CD14-positive monocyte (primary cell): Measurements from ENCODE around the gene HERC2. TPM values are rescaled to one million over a fixed set of nuclear protein-coding genes. Genes with fewer than 3 reads are reported as not detected.
A peak's percentile ranks its signal among the peaks of the same experiment; 100 is the strongest.

ENCODE experiments used
- DNase-seq, 3 donors: peaks; one replicate each; pipeline ENCODE4 v3.0.0-alpha.2; 2011 to 2022
- H2AFZ ChIP-seq: 2 replicates; pipeline ENCODE4 v1.6.0; 2012; ENCODE audit warnings: mild to moderate bottlenecking, low read depth, low read length, inconsistent platforms; ENCODE audit not compliant: insufficient read depth, poor library complexity, severe bottlenecking
- H3K27ac ChIP-seq, 2 donors: 1 replicate in 1 of 2; 2 replicates in 1 of 2; pipeline ENCODE4 v1.5.1; 2012 to 2013; ENCODE audit warnings: low read length in 2 of 2, control low read depth in 1 of 2, inconsistent platforms in 1 of 2, low read depth in 1 of 2, mild to moderate bottlenecking in 1 of 2
- H3K27me3 ChIP-seq, 2 donors: one replicate each; pipeline versions ENCODE4 v1.6.0 to v1.6.1; 2011 to 2013; ENCODE audit warnings: low read length in 2 of 2; ENCODE audit not compliant: control insufficient read depth in 2 of 2, insufficient read depth in 2 of 2
- H3K36me3 ChIP-seq, 2 donors: replicated peaks in 1 of 2; 1 replicate in 1 of 2; 2 replicates in 1 of 2; pipeline versions ENCODE4 v1.5.1 to v1.6.1; 2012 to 2013; ENCODE audit warnings: low read length in 2 of 2, control low read depth in 1 of 2, inconsistent platforms in 1 of 2, mild to moderate bottlenecking in 1 of 2; ENCODE audit not compliant: insufficient read depth in 2 of 2, control insufficient read depth in 1 of 2
- H3K4me1 ChIP-seq, 2 donors: 1 replicate in 1 of 2; 2 replicates in 1 of 2; pipeline versions ENCODE4 v1.5.1 to v1.6.1; 2012 to 2013; ENCODE audit warnings: low read length in 2 of 2, control low read depth in 1 of 2, inconsistent platforms in 1 of 2, mild to moderate bottlenecking in 1 of 2, moderate library complexity in 1 of 2; ENCODE audit not compliant: insufficient read depth in 2 of 2, control insufficient read depth in 1 of 2
- H3K4me2 ChIP-seq: replicated peaks from 2 replicates; pipeline ENCODE3; 2012; ENCODE audit warnings: low read length, moderate library complexity, mild to moderate bottlenecking; ENCODE audit not compliant: poor library complexity, severe bottlenecking; ENCODE audit errors: extremely low read depth
- H3K4me3 ChIP-seq, 3 experiments: fragments of 200-600 bp in 1 of 3; sonication (generic) in 1 of 3; replicated peaks in 1 of 3; 1 replicate in 2 of 3; 2 replicates in 1 of 3; pipeline ENCODE4 v1.5.1; 2011 to 2013; ENCODE audit warnings: low read length in 3 of 3, mild to moderate bottlenecking in 3 of 3, control low read depth in 2 of 3, low read depth in 2 of 3, inconsistent platforms in 1 of 3, moderate library complexity in 1 of 3
- H3K79me2 ChIP-seq: 2 replicates; pipeline ENCODE4 v1.6.0; 2012; ENCODE audit warnings: mild to moderate bottlenecking, control low read depth, inconsistent platforms, low read length, moderate library complexity; ENCODE audit not compliant: insufficient read depth
- H3K9ac ChIP-seq: 2 replicates; pipeline ENCODE4 v1.6.0; 2017; ENCODE audit warnings: low read length, mild to moderate bottlenecking; ENCODE audit not compliant: insufficient read depth, poor library complexity, severe bottlenecking
- H3K9me3 ChIP-seq, 2 donors: replicated peaks in 1 of 2; 1 replicate in 1 of 2; 2 replicates in 1 of 2; pipeline versions ENCODE4 v1.5.1 to v1.6.1; 2012 to 2013; ENCODE audit warnings: low read length in 2 of 2, control low read depth in 1 of 2; ENCODE audit not compliant: control insufficient read depth in 1 of 2, insufficient read depth in 1 of 2
- H4K20me1 ChIP-seq: 2 replicates; pipeline ENCODE4 v1.6.0; 2012; ENCODE audit warnings: mild to moderate bottlenecking, low read length, control low read depth, moderate library complexity; ENCODE audit not compliant: insufficient read depth
- H3K27ac Mint-ChIP-seq, 7 donors: one replicate each; pipeline ENCODE4 v1.8.0; 2020; ENCODE audit warnings: mild to moderate bottlenecking in 7 of 7, mixed read lengths in 7 of 7, moderate library complexity in 6 of 7, inconsistent platforms in 2 of 7
- H3K27me3 Mint-ChIP-seq, 3 donors: one replicate each; pipeline ENCODE4 v1.8.0; 2021 to 2022; ENCODE audit warnings: low read depth in 3 of 3, mild to moderate bottlenecking in 3 of 3, mixed read lengths in 3 of 3, moderate library complexity in 3 of 3, inconsistent platforms in 1 of 3
- H3K36me3 Mint-ChIP-seq, 2 donors: one replicate each; pipeline ENCODE4 v1.8.0; 2020; ENCODE audit warnings: mixed read lengths in 2 of 2, inconsistent platforms in 1 of 2, mild to moderate bottlenecking in 1 of 2
- H3K4me1 Mint-ChIP-seq: one replicate; pipeline ENCODE4 v1.8.0; 2020; ENCODE audit warnings: mild to moderate bottlenecking, mixed read lengths
- H3K4me3 Mint-ChIP-seq, 2 donors: one replicate each; pipeline ENCODE4 v1.8.0; 2020; ENCODE audit warnings: mild to moderate bottlenecking in 2 of 2, mixed read lengths in 2 of 2, moderate library complexity in 1 of 2
- H3K9me3 Mint-ChIP-seq, 7 donors: one replicate each; pipeline ENCODE4 v1.8.0; 2020 to 2022; ENCODE audit warnings: mixed read lengths in 7 of 7, mild to moderate bottlenecking in 6 of 7, moderate library complexity in 6 of 7, inconsistent platforms in 2 of 7
- WGBS: methylation state at CpG from one replicate; pipeline ENCODE4 v1.1.5; 2013; ENCODE audit warnings: missing lambda C conversion rate; ENCODE audit not compliant: insufficient coverage; 5-methylcytosine and 5-hydroxymethylcytosine counted together
- intact Hi-C, 2 donors: fragments of 100-400 bp; cut with micrococcal nuclease; formaldehyde crosslinking; loops; one replicate each; pipeline versions ENCODE4 v1.15.0 to v1.15.1; 2023
- polyA plus RNA-seq, 3 donors: library from polyadenylated mRNA; depleted of rRNA in 1 of 3; unstranded in 2 of 3; stranded (reverse) in 1 of 3; fragments of 300-500 nt in 2 of 3; fragments of >200 nt in 1 of 3; fragmentation: Illumina TruSeq in 2 of 3; gene quantifications; 1 replicate in 2 of 3; 2 replicates in 1 of 3; pipeline ENCODE4 v1.2.3, GENCODE V29; 2012 to 2021
- TF ChIP-seq, protein P1 (sequence below): fragments of 200-600 bp; IDR thresholded peaks from one replicate; pipeline ENCODE4 v1.8.0; 2022; ENCODE audit warnings: antibody characterized with exemption, mild to moderate bottlenecking

Gene HERC2
- polyA plus RNA-seq, 3 donors: 3.1 to 9.0 (median 4.7) TPM

- H3K27me3 ChIP-seq: peaks cover 8 to 52% of the 10 kb centered on the region in 2 donors
These were observed 216.7 kb downstream of the HERC2 start for GRCh38 chr15:28105224-28105791.

GRCh38 chr15:28104326-28104725, 217.7 kb downstream of the HERC2 start:
- H4K20me1 ChIP-seq: no peaks in the 10 kb centered on the region
- H3K4me3 Mint-ChIP-seq: peak overlapping the region in 1 of 2 donors; percentile 24
- no peak overlapping the region for H3K27ac Mint-ChIP-seq
- H3K27ac ChIP-seq: no peak overlapping the region
- peaks cover 0 to 17% of the 10 kb centered on the region in 2 donors for H3K4me1 ChIP-seq
- H3K9me3 ChIP-seq: peaks cover 9 to 25% of the 10 kb centered on the region in 2 donors
- H3K4me2 ChIP-seq: no peak overlapping the region
- peaks cover 3 to 29% (median 13%) of the 10 kb centered on the region in 7 donors for H3K9me3 Mint-ChIP-seq
- no peak overlapping the region for H3K9ac ChIP-seq
- peaks cover 0 to 4% of the 10 kb centered on the region in 2 donors for H3K36me3 Mint-ChIP-seq
- no peaks in the 10 kb centered on the region for H3K79me2 ChIP-seq
- H3K27me3 Mint-ChIP-seq: peaks cover 50 to 74% (median 57%) of the 10 kb centered on the region in 3 donors
- H3K4me3 ChIP-seq: no peak overlapping the region
- no peaks in the 10 kb centered on the region for H3K36me3 ChIP-seq
- intact Hi-C loops: no loop called here
- peaks cover 14% of the 10 kb centered on the region for H3K4me1 Mint-ChIP-seq
- no peak for DNase-seq
- 94% methylated on average over 10 of the region's 10 CpGs for WGBS
- TF ChIP-seq, protein P1, sequence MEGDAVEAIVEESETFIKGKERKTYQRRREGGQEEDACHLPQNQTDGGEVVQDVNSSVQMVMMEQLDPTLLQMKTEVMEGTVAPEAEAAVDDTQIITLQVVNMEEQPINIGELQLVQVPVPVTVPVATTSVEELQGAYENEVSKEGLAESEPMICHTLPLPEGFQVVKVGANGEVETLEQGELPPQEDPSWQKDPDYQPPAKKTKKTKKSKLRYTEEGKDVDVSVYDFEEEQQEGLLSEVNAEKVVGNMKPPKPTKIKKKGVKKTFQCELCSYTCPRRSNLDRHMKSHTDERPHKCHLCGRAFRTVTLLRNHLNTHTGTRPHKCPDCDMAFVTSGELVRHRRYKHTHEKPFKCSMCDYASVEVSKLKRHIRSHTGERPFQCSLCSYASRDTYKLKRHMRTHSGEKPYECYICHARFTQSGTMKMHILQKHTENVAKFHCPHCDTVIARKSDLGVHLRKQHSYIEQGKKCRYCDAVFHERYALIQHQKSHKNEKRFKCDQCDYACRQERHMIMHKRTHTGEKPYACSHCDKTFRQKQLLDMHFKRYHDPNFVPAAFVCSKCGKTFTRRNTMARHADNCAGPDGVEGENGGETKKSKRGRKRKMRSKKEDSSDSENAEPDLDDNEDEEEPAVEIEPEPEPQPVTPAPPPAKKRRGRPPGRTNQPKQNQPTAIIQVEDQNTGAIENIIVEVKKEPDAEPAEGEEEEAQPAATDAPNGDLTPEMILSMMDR: no peak
- no peak overlapping the region for H2AFZ ChIP-seq
- peaks cover 17 to 62% of the 10 kb centered on the region in 2 donors for H3K27me3 ChIP-seq

More at GRCh38 chr15:28105224-28105791, 216.7 kb downstream of the HERC2 start:
- no peak for DNase-seq
- TF ChIP-seq, protein P1: no peak
- no peaks in the 10 kb centered on the region for H4K20me1 ChIP-seq
- Mint-ChIP-seq H3K9me3 (peaks cover 3 to 28% (median 11%) of the 10 kb centered on the region in 7 donors), H3K4me1 (peaks cover 8% of the 10 kb centered on the region), H3K36me3 (no peaks in the 10 kb centered on the region), H3K4me3 (peak overlapping the region in 1 of 2 donors; percentile 72), H3K27ac (no peak overlapping the region), H3K27me3 (peaks cover 43 to 66% (median 52%) of the 10 kb centered on the region in 3 donors)
- H3K9ac ChIP-seq: no peak overlapping the region
- no peaks in the 10 kb centered on the region for H3K36me3 ChIP-seq
- peaks cover 0 to 13% of the 10 kb centered on the region in 2 donors for H3K4me1 ChIP-seq
- no peak overlapping the region for H2AFZ ChIP-seq
- no peak overlapping the region for H3K4me2 ChIP-seq
- H3K9me3 ChIP-seq: peaks cover 9 to 17% of the 10 kb centered on the region in 2 donors
- H3K27ac ChIP-seq: no peak overlapping the region
- H3K4me3 ChIP-seq: no peak overlapping the region
- H3K79me2 ChIP-seq: no peaks in the 10 kb centered on the region
- over 99% methylated on average over 9 of the region's 9 CpGs for WGBS
- intact Hi-C loops: no loop called here
